Trophoblast cell (in vitro differentiated cells and primary cell): Measurements from ENCODE around the gene STARD7.
A peak's percentile ranks its signal among the peaks of the same experiment; 100 is the strongest.
"Not testable (repeated sequence)": the region's sequence is repeated elsewhere in the genome, so short reads cannot be mapped to it uniquely, and the experiment has no call there.

Experiments used
- DNase-seq, 2 donors: peaks; one replicate each; pipeline ENCODE4 v3.0.0-alpha.2; 2016
- H2AFZ ChIP-seq: 2 replicates; pipeline ENCODE4 v1.6.1; 2013; ENCODE audit warnings: low read length, moderate library complexity, mild to moderate bottlenecking; ENCODE audit not compliant: insufficient read depth, poor library complexity
- H2AK5ac ChIP-seq: 2 replicates; pipeline ENCODE4 v1.6.1; 2013; ENCODE audit warnings: mild to moderate bottlenecking, low read length
- H2BK120ac ChIP-seq: 2 replicates; pipeline ENCODE4 v1.6.1; 2013; ENCODE audit warnings: low read length, mild to moderate bottlenecking, moderate library complexity; ENCODE audit not compliant: insufficient read depth, poor library complexity
- H2BK12ac ChIP-seq: 2 replicates; pipeline ENCODE4 v1.6.1; 2013; ENCODE audit warnings: mild to moderate bottlenecking, low read length, moderate library complexity
- H2BK5ac ChIP-seq: 2 replicates; pipeline ENCODE4 v1.6.1; 2013; ENCODE audit warnings: low read length, low read depth, moderate library complexity, mild to moderate bottlenecking; ENCODE audit not compliant: poor library complexity
- H3K14ac ChIP-seq: 2 replicates; pipeline ENCODE4 v1.6.1; 2013; ENCODE audit warnings: mild to moderate bottlenecking, low read length
- H3K18ac ChIP-seq: 2 replicates; pipeline ENCODE4 v1.6.1; 2013; ENCODE audit warnings: mild to moderate bottlenecking, low read length
- H3K23ac ChIP-seq: 2 replicates; pipeline ENCODE4 v1.6.1; 2013; ENCODE audit warnings: low read length
- H3K27ac ChIP-seq: 2 replicates; pipeline ENCODE4 v1.5.1; 2013; ENCODE audit warnings: low read depth, mild to moderate bottlenecking, inconsistent platforms, low read length, moderate library complexity
- H3K27me3 ChIP-seq: 2 replicates; pipeline ENCODE4 v1.6.1; 2013; ENCODE audit warnings: inconsistent platforms, mild to moderate bottlenecking, low read length, moderate library complexity; ENCODE audit not compliant: insufficient read depth
- H3K36me3 ChIP-seq, 2 experiments: 1 replicate in 1 of 2; 2 replicates in 1 of 2; pipeline ENCODE4 v1.6.1; 2013; ENCODE audit warnings: low read length in 2 of 2, mild to moderate bottlenecking in 2 of 2, moderate library complexity in 1 of 2; ENCODE audit not compliant: insufficient read depth in 2 of 2, control insufficient read depth in 1 of 2
- H3K4ac ChIP-seq: 2 replicates; pipeline ENCODE4 v1.6.1; 2013; ENCODE audit warnings: low read depth, mild to moderate bottlenecking, low read length, moderate library complexity
- H3K4me1 ChIP-seq, 2 experiments: 1 replicate in 1 of 2; 2 replicates in 1 of 2; pipeline ENCODE4 v1.6.1; 2013; ENCODE audit warnings: low read length in 2 of 2, mild to moderate bottlenecking in 2 of 2, moderate library complexity in 1 of 2; ENCODE audit not compliant: insufficient read depth in 2 of 2, control insufficient read depth in 1 of 2
- H3K4me2 ChIP-seq: 2 replicates; pipeline ENCODE4 v1.6.1; 2013; ENCODE audit warnings: inconsistent platforms, mild to moderate bottlenecking, low read length, moderate library complexity
- H3K4me3 ChIP-seq: 2 replicates; pipeline ENCODE4 v1.5.1; 2013; ENCODE audit warnings: mild to moderate bottlenecking, low read depth, low read length, inconsistent platforms
- H3K79me1 ChIP-seq: one replicate; pipeline ENCODE4 v1.6.1; 2013; ENCODE audit warnings: low read length
- H3K79me2 ChIP-seq: 2 replicates; pipeline ENCODE4 v1.6.1; 2013; ENCODE audit warnings: low read length, mild to moderate bottlenecking; ENCODE audit not compliant: control insufficient read depth, insufficient read depth, poor library complexity
- H3K9ac ChIP-seq: 2 replicates; pipeline ENCODE4 v1.6.1; 2013; ENCODE audit warnings: mild to moderate bottlenecking, low read length
- H3K9me3 ChIP-seq: 2 replicates; pipeline ENCODE4 v1.6.1; 2013; ENCODE audit warnings: low read depth, mild to moderate bottlenecking, control low read depth, inconsistent platforms, low read length; ENCODE audit not compliant: insufficient read depth
- H4K12ac ChIP-seq: 2 replicates; pipeline ENCODE4 v1.6.1; 2013; ENCODE audit warnings: low read depth, mild to moderate bottlenecking, low read length, moderate library complexity
- H4K8ac ChIP-seq: 2 replicates; pipeline ENCODE4 v1.6.1; 2013; ENCODE audit warnings: low read depth, mild to moderate bottlenecking, low read length, moderate library complexity
- H4K91ac ChIP-seq: one replicate; pipeline ENCODE4 v1.6.1; 2013; ENCODE audit warnings: low read depth, mild to moderate bottlenecking, low read length, moderate library complexity
- WGBS: extraction: QIAGEN DNeasy Blood & Tissue Kit; methylation state at CpG from one replicate; pipeline ENCODE4 v1.1.7; 2013; ENCODE audit warnings: missing lambda C conversion rate; ENCODE audit not compliant: insufficient read length, insufficient coverage; ENCODE audit errors: extremely low coverage; 5-methylcytosine and 5-hydroxymethylcytosine counted together

The STARD7 gene

DNA sequence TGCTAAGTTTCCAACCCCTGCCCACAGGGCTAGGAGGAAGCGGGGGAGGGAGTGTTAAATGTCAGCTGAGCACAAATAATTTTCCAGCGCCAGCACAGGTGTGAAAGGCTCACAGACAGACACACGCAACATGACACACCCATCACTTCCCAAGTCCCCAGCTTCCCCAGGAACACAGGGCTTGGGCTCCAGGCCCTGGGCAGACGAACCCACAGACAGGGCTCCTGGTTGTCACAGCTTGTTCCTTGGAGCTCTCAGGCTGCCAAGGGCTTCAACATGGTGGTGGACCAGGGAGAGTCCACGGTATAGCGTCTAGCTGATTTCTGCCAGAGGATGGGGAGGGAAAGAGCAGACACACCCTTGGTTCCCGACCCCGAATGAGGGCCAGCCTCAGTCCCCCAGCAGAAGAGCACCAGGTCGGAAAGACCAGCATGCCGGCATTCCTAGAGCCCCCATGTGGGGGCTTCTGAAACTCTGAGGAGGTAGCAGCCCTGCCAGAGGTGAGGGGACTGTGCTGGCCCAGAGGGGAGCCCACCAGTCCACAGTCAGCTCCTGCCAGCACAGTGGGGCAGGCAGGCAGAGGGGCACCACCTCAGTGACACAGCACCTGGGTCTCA is 65.3 kb downstream of the STARD7 start:
- Histone ChIP-seq H2BK120ac (no peak overlapping the region), H2AK5ac (no peak overlapping the region)
- DNase-seq, result no peak

DNA sequence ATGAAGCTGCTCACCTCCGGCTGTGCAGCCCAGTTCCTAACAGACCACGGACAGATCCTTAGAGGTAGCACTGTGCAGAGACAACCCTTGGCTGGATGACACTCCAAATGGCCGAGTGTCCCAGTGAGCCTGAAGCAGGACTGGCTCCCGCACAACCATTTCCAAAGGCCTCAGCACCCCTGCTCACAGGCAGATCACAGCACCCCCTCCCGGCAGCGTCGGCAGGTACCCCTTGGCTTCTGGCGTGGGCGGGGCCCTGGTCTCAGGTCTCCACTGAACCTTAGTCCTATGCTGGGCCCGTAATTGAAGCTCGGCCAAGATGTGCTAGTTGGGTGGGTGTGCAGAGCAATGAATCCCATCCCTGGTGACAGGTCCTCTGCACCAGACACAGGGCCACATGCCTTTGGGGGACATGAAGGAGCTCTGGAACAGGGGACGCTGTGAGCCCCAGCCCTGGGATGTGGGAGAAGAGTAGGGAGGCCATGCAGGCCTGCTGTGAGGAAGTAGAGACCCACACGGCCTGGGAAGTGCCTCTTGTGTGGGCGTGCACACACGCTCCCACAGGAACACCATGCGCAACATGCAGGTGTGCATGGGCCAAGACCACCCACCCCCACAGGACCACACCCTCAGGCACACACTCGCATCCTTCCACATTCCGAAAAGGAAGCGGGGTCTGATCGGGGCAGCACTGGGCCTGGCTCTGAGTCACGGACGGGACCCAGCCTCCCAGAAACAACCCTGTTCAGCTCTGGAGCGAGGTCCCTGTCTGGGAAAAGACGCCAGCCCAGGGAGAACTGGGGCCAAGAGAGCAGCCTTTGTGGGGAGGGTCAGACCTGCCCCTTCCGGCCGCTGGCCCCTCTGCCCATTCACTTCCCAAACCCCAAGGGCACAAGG is 66.2 kb downstream of the STARD7 start:
- no peak overlapping the region for H3K9ac ChIP-seq

More for the DNA sequence above, 65.3 kb downstream of the STARD7 start:
- no peak overlapping the region for H3K14ac ChIP-seq
- no peak overlapping the region for H4K91ac ChIP-seq
- H3K9me3 ChIP-seq, result no peaks in the 10 kb centered on the region
- H3K4me3 ChIP-seq, result no peak overlapping the region
- no peaks in the 10 kb centered on the region for H3K27me3 ChIP-seq
- peaks cover 0 to 2% of the 10 kb centered on the region in 2 experiments for H3K36me3 ChIP-seq
- no peak overlapping the region for H4K12ac ChIP-seq
- no CpG with 5 or more reads among the region's 10 CpGs for WGBS
- peaks cover 44 to 46% of the 10 kb centered on the region in 2 experiments for H3K4me1 ChIP-seq
- no peak overlapping the region for H2BK12ac ChIP-seq
- H4K8ac ChIP-seq, result no peak overlapping the region
- peak overlapping the region; percentile 11 for H3K9ac ChIP-seq
- no peak overlapping the region for H3K23ac ChIP-seq
- H3K79me1 ChIP-seq, result peaks cover 22% of the 10 kb centered on the region
- no peak overlapping the region for H2AFZ ChIP-seq
- no peak overlapping the region for H2BK5ac ChIP-seq
- H3K79me2 ChIP-seq, result peaks cover 10% of the 10 kb centered on the region
- H3K4ac ChIP-seq, result no peak overlapping the region
- H3K18ac ChIP-seq, result no peak overlapping the region
- no peak overlapping the region for H3K27ac ChIP-seq
- H3K4me2 ChIP-seq, result no peak overlapping the region

DNA sequence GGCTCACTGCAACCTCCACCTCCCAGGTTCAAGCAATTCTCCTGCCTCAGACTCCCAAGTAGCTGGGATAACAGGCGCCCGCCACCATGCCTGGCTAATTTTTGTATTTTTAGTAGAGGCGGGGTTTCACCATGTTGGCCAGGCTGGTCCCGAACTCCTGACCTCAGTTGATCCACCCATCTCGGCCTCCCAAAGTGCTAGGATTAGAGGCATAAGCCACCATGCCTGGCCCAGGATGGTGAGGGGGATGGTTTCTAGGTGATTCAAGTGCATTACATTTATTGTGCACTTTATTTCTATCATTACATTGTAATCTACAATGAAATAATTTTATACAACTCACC is 67.0 kb downstream of the STARD7 start:
- no CpG with 5 or more reads among the region's 5 CpGs for WGBS

More for the DNA sequence above, 66.2 kb downstream of the STARD7 start:
- no peaks in the 10 kb centered on the region for H3K27me3 ChIP-seq
- H2BK5ac ChIP-seq, result no peak overlapping the region
- peaks cover 16% of the 10 kb centered on the region for H3K79me1 ChIP-seq
- H3K79me2 ChIP-seq, result peaks cover 8% of the 10 kb centered on the region
- no CpG with 5 or more reads among the region's 26 CpGs for WGBS
- H2BK120ac ChIP-seq, result no peak overlapping the region
- no peak overlapping the region for H3K4me3 ChIP-seq
- no peak overlapping the region for H3K23ac ChIP-seq
- no peak for DNase-seq
- H2AK5ac ChIP-seq, result no peak overlapping the region
- peaks cover 37 to 38% of the 10 kb centered on the region in 2 experiments for H3K4me1 ChIP-seq
- H3K36me3 ChIP-seq, result peaks cover 0 to 2% of the 10 kb centered on the region in 2 experiments
- no peak overlapping the region for H2AFZ ChIP-seq
- no peak overlapping the region for H4K91ac ChIP-seq
- H3K14ac ChIP-seq, result no peak overlapping the region
- no peaks in the 10 kb centered on the region for H3K9me3 ChIP-seq
- H3K27ac ChIP-seq, result no peak overlapping the region
- no peak overlapping the region for H2BK12ac ChIP-seq
- no peak overlapping the region for H3K18ac ChIP-seq
- H3K4ac ChIP-seq, result no peak overlapping the region
- no peak overlapping the region for H3K4me2 ChIP-seq
- H4K12ac ChIP-seq, result no peak overlapping the region
- H4K8ac ChIP-seq, result no peak overlapping the region

GRCh38 chr2:96140941-96141623 is 67.5 kb downstream of the STARD7 start:
- Histone ChIP-seq H3K27me3 (no peaks in the 10 kb centered on the region), H4K12ac (no peak overlapping the region), H3K27ac (no peak overlapping the region), H2BK5ac (no peak overlapping the region), H3K4me3 (no peak overlapping the region), H3K14ac (no peak overlapping the region), H3K9me3 (peaks cover 3% of the 10 kb centered on the region), H3K79me2 (peaks cover 5% of the 10 kb centered on the region), H3K9ac (no peak overlapping the region), H3K23ac (no peak overlapping the region), H2AFZ (no peak overlapping the region), H3K79me1 (peaks cover 8% of the 10 kb centered on the region), H2AK5ac (no peak overlapping the region), H3K4me1 (peaks cover 24% of the 10 kb centered on the region in 2 experiments), H2BK12ac (no peak overlapping the region), H3K36me3 (peaks cover 0 to 2% of the 10 kb centered on the region in 2 experiments), H3K4ac (no peak overlapping the region), H3K18ac (no peak overlapping the region), H4K91ac (no peak overlapping the region), H3K4me2 (no peak overlapping the region), H2BK120ac (no peak overlapping the region), H4K8ac (no peak overlapping the region)
- WGBS, result no CpG with 5 or more reads among the region's 13 CpGs
- DNase-seq, result no peak

More for the DNA sequence above, 67.0 kb downstream of the STARD7 start:
- H3K4me1 ChIP-seq, result peaks cover 29% of the 10 kb centered on the region in 2 experiments
- H3K27ac ChIP-seq, H3K79me2 ChIP-seq, H3K23ac ChIP-seq, H3K36me3 ChIP-seq, H2AFZ ChIP-seq, H3K4ac ChIP-seq, H3K27me3 ChIP-seq, H2AK5ac ChIP-seq, H3K18ac ChIP-seq, H2BK120ac ChIP-seq, H4K8ac ChIP-seq, H3K9ac ChIP-seq, H3K14ac ChIP-seq, H3K4me2 ChIP-seq, H4K12ac ChIP-seq, DNase-seq, H4K91ac ChIP-seq, H2BK5ac ChIP-seq, H3K4me3 ChIP-seq, H3K9me3 ChIP-seq, H2BK12ac ChIP-seq: not testable (repeated sequence)
- H3K79me1 ChIP-seq, result peaks cover 13% of the 10 kb centered on the region
